ENCODE results near the gene NELL2. TPM values are rescaled to one million over a fixed set of nuclear protein-coding genes. Genes with fewer than 3 reads are reported as not detected.

Gene NELL2
- total and polyA plus RNA-seq, 10 of the 15 experiments (the other 5 are each of a cell fraction or from before 2014, with no cell fraction given), result 0.27 to 2.3 (median 0.76) TPM

DNA sequence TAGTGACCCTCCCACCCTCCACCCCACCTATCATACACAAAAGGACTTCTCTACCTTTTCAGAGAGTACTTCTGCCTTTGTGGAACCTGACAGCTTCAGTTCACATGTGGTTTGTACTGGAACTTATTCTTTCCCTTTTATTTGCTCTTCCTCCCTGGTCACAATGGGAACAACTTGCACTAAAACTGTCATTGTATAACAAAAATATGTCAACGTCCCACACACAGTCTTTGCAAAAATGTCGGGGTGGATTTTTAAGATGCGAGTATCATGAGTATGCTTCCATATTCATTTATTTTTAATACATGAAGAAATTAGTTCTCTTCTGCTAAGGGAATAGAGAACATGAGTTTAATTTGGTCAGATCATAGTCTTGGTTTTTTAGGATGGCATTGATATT is 45.6 kb upstream of the NELL2 start (continued):
- TF ChIP-seq, protein P1, sequence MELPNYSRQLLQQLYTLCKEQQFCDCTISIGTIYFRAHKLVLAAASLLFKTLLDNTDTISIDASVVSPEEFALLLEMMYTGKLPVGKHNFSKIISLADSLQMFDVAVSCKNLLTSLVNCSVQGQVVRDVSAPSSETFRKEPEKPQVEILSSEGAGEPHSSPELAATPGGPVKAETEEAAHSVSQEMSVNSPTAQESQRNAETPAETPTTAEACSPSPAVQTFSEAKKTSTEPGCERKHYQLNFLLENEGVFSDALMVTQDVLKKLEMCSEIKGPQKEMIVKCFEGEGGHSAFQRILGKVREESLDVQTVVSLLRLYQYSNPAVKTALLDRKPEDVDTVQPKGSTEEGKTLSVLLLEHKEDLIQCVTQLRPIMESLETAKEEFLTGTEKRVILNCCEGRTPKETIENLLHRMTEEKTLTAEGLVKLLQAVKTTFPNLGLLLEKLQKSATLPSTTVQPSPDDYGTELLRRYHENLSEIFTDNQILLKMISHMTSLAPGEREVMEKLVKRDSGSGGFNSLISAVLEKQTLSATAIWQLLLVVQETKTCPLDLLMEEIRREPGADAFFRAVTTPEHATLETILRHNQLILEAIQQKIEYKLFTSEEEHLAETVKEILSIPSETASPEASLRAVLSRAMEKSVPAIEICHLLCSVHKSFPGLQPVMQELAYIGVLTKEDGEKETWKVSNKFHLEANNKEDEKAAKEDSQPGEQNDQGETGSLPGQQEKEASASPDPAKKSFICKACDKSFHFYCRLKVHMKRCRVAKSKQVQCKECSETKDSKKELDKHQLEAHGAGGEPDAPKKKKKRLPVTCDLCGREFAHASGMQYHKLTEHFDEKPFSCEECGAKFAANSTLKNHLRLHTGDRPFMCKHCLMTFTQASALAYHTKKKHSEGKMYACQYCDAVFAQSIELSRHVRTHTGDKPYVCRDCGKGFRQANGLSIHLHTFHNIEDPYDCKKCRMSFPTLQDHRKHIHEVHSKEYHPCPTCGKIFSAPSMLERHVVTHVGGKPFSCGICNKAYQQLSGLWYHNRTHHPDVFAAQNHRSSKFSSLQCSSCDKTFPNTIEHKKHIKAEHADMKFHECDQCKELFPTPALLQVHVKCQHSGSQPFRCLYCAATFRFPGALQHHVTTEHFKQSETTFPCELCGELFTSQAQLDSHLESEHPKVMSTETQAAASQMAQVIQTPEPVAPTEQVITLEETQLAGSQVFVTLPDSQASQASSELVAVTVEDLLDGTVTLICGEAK (IDR thresholded peaks at IDR 0.05; ENCODE audit: borderline replicate concordance), result no peak
- TF ChIP-seq TCF3 (IDR thresholded peaks at IDR 0.05; ENCODE audit: borderline replicate concordance, insufficient read depth, low read depth, low read length), result no peak
- TF ChIP-seq CBX3 (IDR thresholded peaks at IDR 0.05; ENCODE audit: borderline replicate concordance, low read depth), result no peak
- no peak for TF ChIP-seq SMARCA5 (IDR thresholded peaks at IDR 0.05)
- no peak for TF ChIP-seq POLR2AphosphoS5 (IDR thresholded peaks at IDR 0.05; ENCODE audit: low read length)

DNA sequence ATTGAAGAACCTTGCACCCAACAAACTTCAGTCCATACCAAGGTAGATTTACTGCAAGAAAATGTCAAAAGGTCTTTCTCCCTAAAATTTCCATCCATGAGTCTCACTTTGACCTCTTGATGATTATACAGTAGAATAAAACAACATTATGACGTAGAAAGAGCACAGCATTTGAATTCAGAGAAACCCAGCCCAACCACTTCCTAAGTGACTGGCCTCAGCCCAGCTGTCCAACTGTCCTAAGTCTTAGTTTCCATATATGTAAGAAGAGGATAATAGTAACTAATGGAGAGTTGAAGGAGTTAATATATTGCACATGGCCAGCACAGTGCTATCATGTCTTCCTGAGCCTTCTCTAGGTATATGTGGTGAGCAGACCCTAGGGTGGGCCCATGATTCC is 41.0 kb upstream of the NELL2 start:
- Histone ChIP-seq H3K4me3 (no peak overlapping the region), H4K20me1 (ENCODE audit: control insufficient read depth, insufficient read depth) (no peaks in the 10 kb centered on the region), H3K9ac (ENCODE audit: control insufficient read depth, insufficient read depth, low read length) (no peak overlapping the region), H3K27me3 (replicated peaks in 1 of 2; ENCODE audit: control insufficient read depth in 2 of 2, insufficient read depth in 2 of 2, low read length in 1 of 2) (no peaks in the 10 kb centered on the region), H3K27ac (ENCODE audit: control insufficient read depth, insufficient read depth) (no peak overlapping the region), H3K9me3 (replicated peaks; ENCODE audit: control insufficient read depth, insufficient read depth, low read length) (no peaks in the 10 kb centered on the region), H2AFZ (ENCODE audit: control insufficient read depth, low read depth, low read length) (no peak overlapping the region), H3K4me1 (ENCODE audit: control insufficient read depth, insufficient read depth, low read length) (no peaks in the 10 kb centered on the region), H3K36me3 (ENCODE audit: control insufficient read depth in 2 of 2, insufficient read depth in 2 of 2, low read length in 1 of 2) (no peaks in the 10 kb centered on the region), H3K79me2 (ENCODE audit: control insufficient read depth, insufficient read depth, low read length) (no peaks in the 10 kb centered on the region), H3K4me2 (ENCODE audit: control insufficient read depth, insufficient read depth) (no peak overlapping the region)
- SMC1A ChIA-PET (ENCODE audit: uncharacterized antibody, unreplicated experiment), result no interaction called here
- BruUV-seq (replicated peaks), result no TSS peak
- in situ Hi-C loops (cut with MboI) (no loop called here), intact Hi-C loops (cut with micrococcal nuclease; ENCODE audit: unreplicated experiment) (no loop called here)
- POLR2A ChIA-PET, result no interaction called here
- ATAC-seq (no peak), FAIRE-seq (no peak), DNase-seq (ENCODE audit: low read depth, low spot score) (no peak)
- WGBS (ENCODE audit: insufficient coverage, insufficient replicate concordance, low lambda C conversion rate, missing lambda C conversion rate), result 33% methylated on average over 1 of the region's 1 CpG
- CTCF ChIA-PET, result interaction anchor here (1.1 to 1.2 kb wide), 2 partner anchors 9 to 14 kb away, joined by 3 to 4 read pairs; no protein-coding TSS in a partner anchor
- RAD21 ChIA-PET (ENCODE audit: unreplicated experiment), result no interaction called here
- TF ChIP-seq KDM1A (IDR thresholded peaks at IDR 0.05; ENCODE audit: borderline replicate concordance), result no peak
- TF ChIP-seq CHD4 (IDR thresholded peaks at IDR 0.05), result no peak
- no peak for TF ChIP-seq RELA (IDR thresholded peaks at IDR 0.05; ENCODE audit: borderline replicate concordance, partially characterized antibody)
- TF ChIP-seq EZH2 (IDR thresholded peaks at IDR 0.05; ENCODE audit: borderline replicate concordance, control insufficient read depth, low read depth, low read length), result no peak
- TF ChIP-seq MTA2 (IDR thresholded peaks at IDR 0.05; ENCODE audit: low read depth), result no peak
- TF ChIP-seq TCF7 (IDR thresholded peaks at IDR 0.05; ENCODE audit: borderline replicate concordance), result no peak
- no peak for TF ChIP-seq CREB1 (IDR thresholded peaks at IDR 0.05; ENCODE audit: low read depth)
